ENCODE measurements around the gene MOCOS. TPM values are rescaled to one million over a fixed set of nuclear protein-coding genes. Genes with fewer than 3 reads are reported as not detected.
A peak's percentile ranks its signal among the peaks of the same experiment; 100 is the strongest.

MOCOS gene
- total RNA-seq, 1 donor: 13.1 TPM

DNA sequence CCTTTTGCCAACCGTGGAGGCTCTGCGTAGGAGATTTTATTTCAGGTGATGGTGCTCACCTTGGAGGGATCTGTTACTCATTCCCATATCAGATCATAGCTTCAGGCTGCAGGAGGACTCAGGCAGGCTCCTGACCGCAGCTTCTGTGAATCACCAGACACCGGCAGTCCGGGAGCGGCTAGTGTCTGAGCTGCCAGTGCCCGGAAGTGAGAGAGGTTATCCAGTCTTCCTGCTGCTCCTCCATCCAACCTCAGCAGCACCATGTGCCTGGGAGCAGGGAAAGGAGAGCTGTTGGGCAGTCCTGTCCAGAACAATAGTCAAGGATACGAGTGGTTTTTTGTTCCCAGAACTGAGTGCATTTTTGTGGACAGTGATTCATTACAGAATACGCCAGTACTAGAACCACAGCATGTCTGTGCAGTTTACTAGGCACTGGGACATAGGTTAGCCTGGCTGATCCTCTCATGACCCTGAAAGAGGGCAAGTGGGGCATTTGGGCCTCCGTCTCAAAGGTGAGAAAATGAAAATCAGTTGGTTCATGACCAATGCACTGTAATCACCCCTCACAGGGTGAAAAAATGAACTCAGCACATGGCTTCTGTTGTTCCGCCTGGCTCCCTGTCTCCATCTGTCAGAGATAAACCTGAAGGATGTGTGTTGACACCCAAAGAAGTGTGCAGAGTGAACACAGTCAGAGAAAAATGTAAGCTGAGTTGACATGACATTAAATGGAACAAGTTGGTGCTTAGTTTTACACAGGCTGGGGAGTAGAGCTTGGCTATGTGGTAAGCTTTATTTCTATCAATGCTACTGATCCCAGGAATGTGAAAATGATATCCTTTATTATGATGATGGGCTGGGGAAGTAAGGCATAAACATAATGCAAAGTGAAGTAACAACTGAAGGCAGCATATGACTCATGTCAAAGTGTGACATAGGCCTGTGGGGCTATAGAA is 122.4 kb downstream of the MOCOS start:
- no peak overlapping the region for H3K4me3 ChIP-seq (ENCODE audit: low read depth, low read length)
- DNase-seq (ENCODE audit: low read depth): peak; percentile 99
- TF ChIP-seq, protein P1, sequence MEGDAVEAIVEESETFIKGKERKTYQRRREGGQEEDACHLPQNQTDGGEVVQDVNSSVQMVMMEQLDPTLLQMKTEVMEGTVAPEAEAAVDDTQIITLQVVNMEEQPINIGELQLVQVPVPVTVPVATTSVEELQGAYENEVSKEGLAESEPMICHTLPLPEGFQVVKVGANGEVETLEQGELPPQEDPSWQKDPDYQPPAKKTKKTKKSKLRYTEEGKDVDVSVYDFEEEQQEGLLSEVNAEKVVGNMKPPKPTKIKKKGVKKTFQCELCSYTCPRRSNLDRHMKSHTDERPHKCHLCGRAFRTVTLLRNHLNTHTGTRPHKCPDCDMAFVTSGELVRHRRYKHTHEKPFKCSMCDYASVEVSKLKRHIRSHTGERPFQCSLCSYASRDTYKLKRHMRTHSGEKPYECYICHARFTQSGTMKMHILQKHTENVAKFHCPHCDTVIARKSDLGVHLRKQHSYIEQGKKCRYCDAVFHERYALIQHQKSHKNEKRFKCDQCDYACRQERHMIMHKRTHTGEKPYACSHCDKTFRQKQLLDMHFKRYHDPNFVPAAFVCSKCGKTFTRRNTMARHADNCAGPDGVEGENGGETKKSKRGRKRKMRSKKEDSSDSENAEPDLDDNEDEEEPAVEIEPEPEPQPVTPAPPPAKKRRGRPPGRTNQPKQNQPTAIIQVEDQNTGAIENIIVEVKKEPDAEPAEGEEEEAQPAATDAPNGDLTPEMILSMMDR (IDR thresholded peaks at IDR 0.05; ENCODE audit: insufficient read depth, low read length): no peak

DNA sequence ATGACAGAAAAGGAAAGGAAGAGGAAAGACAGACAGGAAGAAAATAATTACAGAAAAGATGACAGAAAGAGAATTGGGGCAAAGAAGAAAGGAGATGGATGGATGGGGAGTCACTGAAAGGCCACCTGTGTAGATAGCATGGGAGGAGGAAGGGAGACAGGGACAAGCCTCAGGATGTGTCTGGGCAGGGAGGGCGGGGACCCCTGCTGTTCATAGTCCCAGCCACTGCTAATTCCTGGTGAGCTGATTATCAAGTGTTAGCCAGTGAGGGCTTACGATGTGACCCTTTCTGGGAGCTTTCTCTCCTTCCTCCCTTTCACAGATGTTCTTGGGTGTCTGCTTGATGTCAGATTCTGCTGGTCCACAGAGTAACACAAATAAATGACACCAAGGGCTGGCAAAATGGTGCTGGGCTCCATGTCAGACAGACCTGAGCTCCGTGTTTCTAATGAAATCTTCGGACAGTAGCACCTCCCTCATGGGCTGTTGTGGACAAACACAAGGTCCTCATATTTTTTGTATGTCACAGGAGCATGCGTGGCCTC is 123.8 kb downstream of the MOCOS start:
- no peak overlapping the region for H3K4me3 ChIP-seq (ENCODE audit: low read depth, low read length)
- no peak for DNase-seq (ENCODE audit: low read depth)
- TF ChIP-seq, protein P1 (IDR thresholded peaks at IDR 0.05; ENCODE audit: insufficient read depth, low read length): no peak

DNA sequence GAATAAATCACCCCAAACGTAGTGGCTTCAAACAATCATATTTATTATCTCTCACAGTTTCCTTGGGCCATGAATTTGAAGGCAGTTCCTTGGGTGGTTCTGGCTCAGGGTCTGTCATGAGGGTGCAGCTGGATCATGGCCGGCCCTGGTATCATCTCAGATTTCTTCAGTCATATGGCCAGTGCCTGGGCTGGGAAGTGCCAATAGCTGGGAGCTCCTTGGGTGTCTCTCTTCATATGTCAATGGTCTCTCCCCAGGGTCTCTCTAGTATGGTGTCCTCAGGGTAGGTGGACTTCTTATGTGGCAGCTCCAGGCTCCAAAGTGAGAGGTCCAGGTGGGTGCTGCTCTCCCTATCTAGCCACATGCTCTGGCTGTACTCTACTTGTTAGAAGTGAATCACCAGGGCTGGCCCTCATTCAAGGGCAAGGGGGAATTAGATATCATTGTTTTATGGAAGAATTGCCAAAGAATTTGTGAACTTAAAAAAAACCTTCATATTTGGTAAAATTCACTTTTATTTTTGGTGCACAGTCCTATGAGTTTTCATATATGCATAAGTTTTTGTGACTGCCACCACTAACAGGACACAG is 125.6 kb downstream of the MOCOS start:
- DNase-seq (ENCODE audit: low read depth): peak; percentile 83
- TF ChIP-seq, protein P1 (IDR thresholded peaks at IDR 0.05; ENCODE audit: insufficient read depth, low read length): no peak
- H3K4me3 ChIP-seq (ENCODE audit: low read depth, low read length): no peak overlapping the region

DNA sequence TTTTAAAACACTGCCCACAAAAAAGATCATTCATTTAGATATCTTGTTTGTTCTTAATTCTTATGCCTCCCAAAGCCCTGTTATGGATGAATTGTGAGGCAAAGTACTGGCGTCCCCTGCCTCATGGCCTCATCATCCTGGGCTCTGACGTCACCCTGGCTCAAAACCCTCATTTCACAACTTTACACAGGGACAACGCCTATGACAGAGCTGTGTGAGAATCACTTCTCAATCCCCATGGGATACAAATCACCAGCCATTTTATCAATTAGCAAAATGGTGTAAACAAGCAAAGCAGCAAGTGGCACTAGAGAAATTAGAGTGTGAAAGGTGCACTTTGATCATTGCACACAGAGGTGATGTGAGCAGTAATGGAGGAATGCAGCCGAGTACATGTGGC is 126.8 kb downstream of the MOCOS start:
- DNase-seq (ENCODE audit: low read depth): peak; percentile 80

DNA sequence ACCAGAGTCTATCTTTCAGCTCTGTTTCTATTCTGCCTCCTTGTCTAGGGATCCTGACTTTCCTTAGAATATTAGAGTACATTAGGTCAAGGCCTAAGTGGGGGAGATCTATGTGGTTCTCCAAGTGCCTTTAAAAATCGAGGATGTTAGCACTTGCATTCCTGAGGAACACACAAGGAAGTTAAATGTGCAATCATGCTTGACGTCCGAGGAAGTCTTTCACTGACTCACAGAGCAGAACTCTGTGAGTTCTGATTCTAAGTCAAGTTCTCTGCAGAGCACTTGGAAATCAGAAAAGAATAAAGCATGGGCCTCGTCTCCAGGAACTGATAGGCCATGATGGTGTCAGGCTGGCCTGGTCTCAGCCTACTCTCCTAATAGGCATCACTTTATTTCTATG is 127.5 kb downstream of the MOCOS start:
- H3K4me3 ChIP-seq (ENCODE audit: low read depth, low read length): no peak overlapping the region
- peak; percentile 86 for DNase-seq (ENCODE audit: low read depth)
- TF ChIP-seq, protein P1 (IDR thresholded peaks at IDR 0.05; ENCODE audit: insufficient read depth, low read length): no peak

More for the DNA sequence above, 126.8 kb downstream of the MOCOS start:
- TF ChIP-seq, protein P1 (IDR thresholded peaks at IDR 0.05; ENCODE audit: insufficient read depth, low read length): no peak
- no peak overlapping the region for H3K4me3 ChIP-seq (ENCODE audit: low read depth, low read length)

DNA sequence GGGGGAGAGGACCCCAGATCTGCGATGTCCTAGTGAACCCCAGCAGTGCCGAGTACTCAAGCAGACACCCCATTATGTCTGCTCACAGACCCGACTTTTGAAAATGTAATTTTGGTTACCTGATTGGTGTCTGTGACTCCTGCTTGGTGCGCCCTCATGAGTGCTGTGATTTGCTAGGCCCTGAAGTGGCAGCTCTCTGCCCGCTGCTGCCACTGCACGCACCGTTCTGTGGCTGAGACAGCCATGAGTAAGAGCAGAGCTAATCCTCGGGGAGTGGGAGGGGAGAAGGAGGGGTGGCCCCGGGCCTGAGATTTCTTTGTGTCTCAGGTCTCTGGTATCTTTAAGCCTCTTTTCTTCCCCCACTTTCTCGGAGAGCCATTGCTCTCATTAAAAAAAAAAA is 128.4 kb downstream of the MOCOS start:
- H3K4me3 ChIP-seq (ENCODE audit: low read depth, low read length): no peak overlapping the region
- TF ChIP-seq, protein P1 (IDR thresholded peaks at IDR 0.05; ENCODE audit: insufficient read depth, low read length): no peak
- peak; percentile 46 for DNase-seq (ENCODE audit: low read depth)

All from fibroblast of the aortic adventitia (primary cell).